Parathyroid adenoma (tissue), 2 donors: Measurements from ENCODE around the gene LRBA.

Experiments used
- H2AFZ ChIP-seq: fragments of 300-600 bp; sonication (generic); one replicate; pipeline ENCODE4 v1.7.0; 2017; ENCODE audit warnings: antibody characterized with exemption, mild to moderate bottlenecking
- H3K27ac ChIP-seq: fragments of 300-600 bp; sonication (generic); one replicate; pipeline ENCODE4 v1.7.0; 2017
- H3K27me3 ChIP-seq: fragments of 300-600 bp; sonication (generic); one replicate; pipeline ENCODE4 v1.7.0; 2017; ENCODE audit warnings: low read length; ENCODE audit not compliant: control insufficient read depth, insufficient read depth
- H3K36me3 ChIP-seq: fragments of 300-600 bp; sonication (generic); one replicate; pipeline ENCODE4 v1.7.0; 2017; ENCODE audit warnings: low read length; ENCODE audit not compliant: control insufficient read depth, insufficient read depth
- H3K4me1 ChIP-seq: fragments of 300-600 bp; sonication (generic); one replicate; pipeline ENCODE4 v1.7.0; 2017; ENCODE audit warnings: control low read depth
- H3K4me2 ChIP-seq: fragments of 300-600 bp; sonication (generic); one replicate; pipeline ENCODE4 v1.7.0; 2017; ENCODE audit warnings: low read length
- H3K4me3 ChIP-seq: fragments of 300-600 bp; sonication (generic); one replicate; pipeline ENCODE4 v1.7.0; 2017; ENCODE audit warnings: low read depth, low read length
- H3K79me2 ChIP-seq: fragments of 300-600 bp; sonication (generic); one replicate; pipeline ENCODE4 v1.7.0; 2017; ENCODE audit warnings: control low read depth
- H3K9ac ChIP-seq: fragments of 300-600 bp; sonication (generic); one replicate; pipeline ENCODE4 v1.7.0; 2017; ENCODE audit warnings: mild to moderate bottlenecking
- H3K9me3 ChIP-seq: fragments of 300-600 bp; sonication (generic); one replicate; pipeline ENCODE4 v1.7.0; 2017; ENCODE audit warnings: low read length; ENCODE audit not compliant: control insufficient read depth
- TF ChIP-seq, protein P1 (sequence below): fragments of 300-600 bp; sonication (generic); IDR thresholded peaks from one replicate; pipeline ENCODE4 v1.7.0; 2017; ENCODE audit warnings: antibody characterized with exemption, mild to moderate bottlenecking
- donor health status: primary hyperparathyroidism.

The LRBA gene

GRCh38 chr4:150722908-150723362 lies 292.1 kb downstream of the LRBA start:
- Histone ChIP-seq H3K4me3 (no peak overlapping the region), H2AFZ (no peak overlapping the region), H3K9me3 (no peaks in the 10 kb centered on the region), H3K36me3 (no peaks in the 10 kb centered on the region), H3K4me2 (no peak overlapping the region), H3K9ac (no peak overlapping the region), H3K27me3 (no peaks in the 10 kb centered on the region), H3K79me2 (no peaks in the 10 kb centered on the region), H3K4me1 (no peaks in the 10 kb centered on the region), H3K27ac (no peak overlapping the region)
- TF ChIP-seq, protein P1, sequence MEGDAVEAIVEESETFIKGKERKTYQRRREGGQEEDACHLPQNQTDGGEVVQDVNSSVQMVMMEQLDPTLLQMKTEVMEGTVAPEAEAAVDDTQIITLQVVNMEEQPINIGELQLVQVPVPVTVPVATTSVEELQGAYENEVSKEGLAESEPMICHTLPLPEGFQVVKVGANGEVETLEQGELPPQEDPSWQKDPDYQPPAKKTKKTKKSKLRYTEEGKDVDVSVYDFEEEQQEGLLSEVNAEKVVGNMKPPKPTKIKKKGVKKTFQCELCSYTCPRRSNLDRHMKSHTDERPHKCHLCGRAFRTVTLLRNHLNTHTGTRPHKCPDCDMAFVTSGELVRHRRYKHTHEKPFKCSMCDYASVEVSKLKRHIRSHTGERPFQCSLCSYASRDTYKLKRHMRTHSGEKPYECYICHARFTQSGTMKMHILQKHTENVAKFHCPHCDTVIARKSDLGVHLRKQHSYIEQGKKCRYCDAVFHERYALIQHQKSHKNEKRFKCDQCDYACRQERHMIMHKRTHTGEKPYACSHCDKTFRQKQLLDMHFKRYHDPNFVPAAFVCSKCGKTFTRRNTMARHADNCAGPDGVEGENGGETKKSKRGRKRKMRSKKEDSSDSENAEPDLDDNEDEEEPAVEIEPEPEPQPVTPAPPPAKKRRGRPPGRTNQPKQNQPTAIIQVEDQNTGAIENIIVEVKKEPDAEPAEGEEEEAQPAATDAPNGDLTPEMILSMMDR = peak; percentile 7

GRCh38 chr4:150720973-150721518 lies 294.0 kb downstream of the LRBA start:
- Histone ChIP-seq H3K9me3 (no peaks in the 10 kb centered on the region), H3K79me2 (no peaks in the 10 kb centered on the region), H3K36me3 (no peaks in the 10 kb centered on the region), H3K4me3 (no peak overlapping the region), H3K4me2 (no peak overlapping the region), H3K27ac (no peak overlapping the region), H2AFZ (no peak overlapping the region), H3K27me3 (no peaks in the 10 kb centered on the region), H3K9ac (no peak overlapping the region), H3K4me1 (no peaks in the 10 kb centered on the region)
- TF ChIP-seq, protein P1 = no peak

DNA sequence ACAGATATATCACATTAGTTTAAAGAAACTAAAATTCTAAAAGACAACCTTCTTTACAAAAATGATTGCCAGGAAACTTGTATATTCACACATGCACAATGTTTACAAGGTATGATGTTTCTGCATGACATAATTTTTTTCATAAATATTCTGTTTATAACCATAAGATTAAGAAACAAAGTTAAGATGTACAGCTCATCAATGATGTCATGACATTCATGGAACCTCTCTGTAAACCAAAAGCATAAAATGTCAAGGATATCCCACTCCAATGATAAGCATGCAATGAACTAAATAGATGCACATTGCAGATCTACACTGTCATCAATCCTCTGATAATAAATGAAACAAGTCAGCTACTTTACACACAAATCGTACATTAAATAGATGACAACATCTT lies 297.1 kb downstream of the LRBA start:
- Histone ChIP-seq H3K27ac (no peak overlapping the region), H3K4me3 (no peak overlapping the region), H3K79me2 (no peaks in the 10 kb centered on the region), H3K36me3 (no peaks in the 10 kb centered on the region), H3K27me3 (no peaks in the 10 kb centered on the region), H2AFZ (no peak overlapping the region), H3K4me2 (no peak overlapping the region), H3K9me3 (no peaks in the 10 kb centered on the region), H3K4me1 (no peaks in the 10 kb centered on the region), H3K9ac (no peak overlapping the region)
- TF ChIP-seq, protein P1 = no peak

DNA sequence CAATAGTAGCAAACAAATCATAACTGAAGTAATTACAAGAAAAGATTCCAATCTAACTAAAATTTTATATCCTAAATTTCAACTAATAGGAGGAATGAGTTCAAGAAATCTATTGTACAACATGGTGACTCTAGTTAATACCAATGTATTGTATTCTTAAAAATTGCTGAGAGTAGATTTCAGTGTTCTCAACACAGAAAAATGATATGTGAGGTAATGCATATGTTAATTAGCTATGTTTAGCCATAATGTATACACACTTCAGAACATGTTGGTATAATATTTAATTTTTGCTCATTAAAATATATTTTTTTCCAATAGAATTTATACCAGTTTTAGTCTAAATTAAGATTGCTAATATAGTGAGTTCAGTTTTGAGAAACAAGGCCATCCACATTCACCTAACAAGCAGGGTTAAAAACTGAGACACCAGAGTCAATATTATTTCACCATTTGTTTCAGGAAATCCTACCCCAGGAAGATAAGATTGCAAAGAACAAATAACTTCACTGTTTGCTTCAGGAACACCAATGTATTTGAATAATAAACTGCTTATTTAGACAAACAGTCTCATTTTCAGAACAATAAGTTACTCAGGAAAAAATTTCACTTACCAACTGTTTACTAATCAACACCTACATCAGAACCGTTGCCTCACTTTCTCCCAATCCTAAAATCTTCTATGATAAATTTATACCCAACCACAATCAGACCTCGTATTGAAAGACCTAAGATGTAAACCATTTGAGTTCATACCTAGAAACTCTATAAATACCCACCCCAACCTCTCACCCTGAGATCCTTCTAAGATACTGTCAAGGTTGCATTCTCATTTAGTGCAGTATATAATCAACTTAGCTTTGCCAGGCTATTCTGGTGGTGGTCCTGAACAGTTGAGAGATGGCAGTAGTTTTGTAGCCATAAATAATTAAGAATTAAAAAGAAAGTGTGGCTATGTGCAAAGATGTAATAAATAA lies 300.3 kb downstream of the LRBA start:
- H3K27me3 ChIP-seq = no peaks in the 10 kb centered on the region
- H3K9ac ChIP-seq = no peak overlapping the region
- H3K27ac ChIP-seq = no peak overlapping the region
- no peaks in the 10 kb centered on the region for H3K4me1 ChIP-seq
- no peaks in the 10 kb centered on the region for H3K79me2 ChIP-seq
- H3K36me3 ChIP-seq = no peaks in the 10 kb centered on the region
- no peak overlapping the region for H3K4me3 ChIP-seq
- no peaks in the 10 kb centered on the region for H3K9me3 ChIP-seq
- H2AFZ ChIP-seq = no peak overlapping the region
- TF ChIP-seq, protein P1 = no peak
- H3K4me2 ChIP-seq = no peak overlapping the region
